ENCODE results near the gene RAMAC.

DNA sequence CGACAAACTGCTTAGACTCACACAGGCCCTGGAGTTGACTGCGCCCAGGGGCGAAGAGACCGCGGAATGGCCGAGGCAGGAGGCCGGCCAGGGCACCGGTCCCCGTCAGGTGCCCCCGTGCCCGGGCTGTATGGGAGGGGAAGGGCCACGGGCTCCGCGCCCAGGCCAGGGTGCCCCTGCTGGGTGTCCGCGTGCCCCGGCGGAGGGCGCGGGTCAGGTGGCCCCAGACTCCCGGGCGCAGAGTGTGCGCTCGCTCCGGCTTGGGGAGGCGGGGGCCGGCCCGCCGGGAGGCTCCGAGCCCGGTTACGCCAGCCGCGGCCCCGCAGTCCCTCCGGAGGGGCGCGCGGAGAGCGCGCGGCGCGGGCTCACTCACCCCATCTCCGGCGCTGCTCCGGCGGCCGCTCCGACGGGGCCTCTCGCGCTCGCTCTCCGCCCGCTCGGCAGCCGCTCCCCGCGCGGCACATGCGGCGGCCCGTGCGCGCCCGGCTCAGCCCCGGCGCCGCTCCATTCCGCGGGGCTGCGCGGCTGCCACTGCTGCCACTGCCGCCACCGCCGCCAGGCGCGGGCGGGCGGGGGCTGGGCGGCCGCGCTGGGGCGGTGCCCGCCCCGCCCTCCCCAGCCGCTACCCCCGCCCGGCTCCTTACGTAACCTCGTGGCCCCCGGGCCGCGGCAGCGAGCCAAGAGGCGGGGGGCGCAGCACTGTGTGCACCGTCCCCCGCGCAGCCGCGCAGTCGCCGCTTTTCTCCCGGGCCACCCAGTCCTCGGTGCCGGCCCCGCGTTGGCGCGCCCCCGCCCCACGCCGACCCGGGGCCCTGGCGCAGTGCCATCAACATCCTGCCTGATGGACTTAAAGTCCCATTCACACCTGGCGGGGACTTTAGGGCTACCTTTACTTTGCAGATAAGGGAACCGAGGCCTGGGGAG is 33.6 kb upstream of the RAMAC start, which contains the start of gene HOMER2:
- TF ChIP-seq CTCF (conservative IDR thresholded peaks at IDR 0.05) (no peak; the same call in 1 of the 2 replicates), ZFX (IDR thresholded peaks at IDR 0.05) (peak; percentile 68)

Data from C4-2B (cell line).